Gastroesophageal sphincter (tissue), 4 donors: ENCODE data around the gene PGM3. TPM values are rescaled to one million over a fixed set of nuclear protein-coding genes. Genes with fewer than 3 reads are reported as not detected.

Experiments used
- ATAC-seq: fragments of 150-250 bp; one replicate; pipeline ENCODE4 v1.9.1; 2016; ENCODE audit warnings: mild to moderate bottlenecking, moderate library complexity
- H3K27ac ChIP-seq, 4 donors: fragments of 200-600 bp; sonication (generic) in 3 of 4; 1 replicate in 3 of 4; 2 replicates in 1 of 4; pipeline ENCODE4 v1.5.1; 2016 to 2019
- H3K27me3 ChIP-seq: fragments of 200-600 bp; sonication (generic); one replicate; pipeline ENCODE4 v1.5.1; 2019
- H3K36me3 ChIP-seq, 2 donors: fragments of 200-600 bp; sonication (generic); one replicate each; pipeline ENCODE4 v1.5.1; 2019; ENCODE audit warnings: control low read depth in 1 of 2
- H3K4me1 ChIP-seq, 3 donors: fragments of 200-600 bp; sonication (generic); 1 replicate in 2 of 3; 2 replicates in 1 of 3; pipeline ENCODE4 v1.5.1; 2016 to 2019; ENCODE audit warnings: control low read depth in 2 of 3
- H3K4me3 ChIP-seq, 2 donors: fragments of 200-600 bp; sonication (generic); one replicate each; pipeline ENCODE4 v1.5.1; 2019; ENCODE audit warnings: mild to moderate bottlenecking in 1 of 2, moderate library complexity in 1 of 2
- H3K9me3 ChIP-seq, 3 donors: fragments of 200-600 bp; sonication (generic); one replicate each; pipeline ENCODE4 v1.5.1; 2017 to 2019; ENCODE audit warnings: control low read depth in 2 of 3
- CTCF ChIP-seq, 4 experiments: fragments of 200-600 bp in 2 of 4; fragments of 450-650 bp in 2 of 4; sonication (generic) in 1 of 4; IDR thresholded peaks; one replicate each; pipeline ENCODE4 v1.5.1; 2017 to 2019; ENCODE audit warnings: antibody characterized with exemption in 4 of 4, mild to moderate bottlenecking in 2 of 4, moderate library complexity in 2 of 4
- EP300 ChIP-seq: sonication (generic); formaldehyde crosslinking; IDR thresholded peaks from one replicate; pipeline ENCODE4 v1.6.1; 2017; ENCODE audit warnings: antibody characterized with exemption, mild to moderate bottlenecking
- POLR2A ChIP-seq, 2 donors: fragments of 450-650 bp; IDR thresholded peaks; one replicate each; pipeline ENCODE4 v1.6.1; 2017; ENCODE audit warnings: antibody characterized with exemption in 2 of 2, mild to moderate bottlenecking in 2 of 2, moderate library complexity in 1 of 2
- POLR2AphosphoS5 ChIP-seq: sonication (generic); formaldehyde crosslinking; IDR thresholded peaks from one replicate; pipeline ENCODE4 v1.6.1; 2017; ENCODE audit warnings: antibody characterized with exemption
- WGBS, 2 donors: methylation state at CpG; one replicate each; pipeline ENCODE4 v1.1.5; 2018; ENCODE audit warnings: low coverage in 1 of 2; 5-methylcytosine and 5-hydroxymethylcytosine counted together
- total RNA-seq, 4 donors: library from RNA; depleted of rRNA; stranded (reverse); fragments of >200 nt; gene quantifications; one replicate each; pipeline ENCODE4 v1.1.0, GENCODE V29; 2016

PGM3 gene
- total RNA-seq, 4 donors from 2014 or later: 10.1 to 19.3 (median 13.1) TPM

GRCh38 chr6:83176246-83176645 lies 16.8 kb downstream of the PGM3 start:
- H3K36me3 ChIP-seq: peaks cover 3 to 95% of the 10 kb centered on the region in 2 donors
- TF ChIP-seq EP300 (no peak), POLR2AphosphoS5 (no peak), CTCF (IDR thresholded peaks at IDR 0.05) (no peak), POLR2A (IDR thresholded peaks at IDR 0.05) (no peak)
- peaks cover 0 to 5% (median 0%) of the 10 kb centered on the region in 3 donors for H3K4me1 ChIP-seq
- WGBS, 2 donors: 63 to 73% methylated on average over 4 of the region's 4 CpGs
- no peaks in the 10 kb centered on the region for H3K27me3 ChIP-seq
- ATAC-seq: no peak
- no peak overlapping the region for H3K27ac ChIP-seq
- no peaks in the 10 kb centered on the region for H3K9me3 ChIP-seq
- H3K4me3 ChIP-seq: no peak overlapping the region

DNA sequence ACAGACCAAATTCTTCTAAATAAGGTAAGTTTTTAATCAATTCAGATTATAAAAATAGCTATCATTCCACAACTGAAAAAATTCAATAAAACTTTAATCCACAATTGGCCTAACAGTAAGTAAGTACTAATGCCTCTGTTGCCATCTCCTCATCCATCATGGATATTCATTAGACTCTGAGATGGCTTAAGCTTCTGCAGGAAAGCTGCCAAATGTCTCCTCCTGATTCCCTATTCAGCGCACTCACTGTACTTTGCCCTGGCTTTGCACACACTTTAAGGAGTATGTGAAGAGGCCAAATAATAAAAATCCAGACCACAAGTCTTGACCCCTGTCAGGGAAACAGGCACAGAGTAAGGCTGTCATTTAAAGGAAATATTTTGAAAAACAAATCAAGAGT lies 23.6 kb downstream of the PGM3 start:
- TF ChIP-seq CTCF (IDR thresholded peaks at IDR 0.05) (no peak), EP300 (no peak), POLR2AphosphoS5 (no peak), POLR2A (IDR thresholded peaks at IDR 0.05) (no peak)
- no peak for ATAC-seq
- no peaks in the 10 kb centered on the region for H3K9me3 ChIP-seq
- H3K27ac ChIP-seq: no peak overlapping the region
- no peak overlapping the region for H3K4me3 ChIP-seq
- H3K27me3 ChIP-seq: no peaks in the 10 kb centered on the region
- H3K4me1 ChIP-seq: no peaks in the 10 kb centered on the region
- 27 to 33% methylated on average over 1 of the region's 1 CpG for WGBS, 2 donors
- H3K36me3 ChIP-seq: peaks cover 12 to 100% of the 10 kb centered on the region in 2 donors

DNA sequence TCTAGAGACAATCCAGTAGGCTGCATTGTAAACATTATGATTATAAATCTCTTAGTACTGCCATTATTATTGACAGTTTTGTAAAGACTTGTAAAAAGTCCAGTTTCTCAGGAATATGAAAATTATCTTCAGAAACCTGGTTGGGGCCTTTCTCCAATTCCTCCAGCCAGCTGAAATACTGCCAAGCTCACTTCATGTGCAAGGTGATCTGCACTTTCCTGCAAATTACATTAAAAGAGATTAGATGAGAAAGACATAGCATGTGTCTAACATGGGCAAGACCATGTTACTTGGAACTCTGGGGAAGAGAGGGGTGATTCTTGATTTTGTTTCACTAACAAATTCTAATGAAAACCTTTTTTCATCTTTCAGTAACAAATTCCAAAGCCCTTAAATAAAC lies 24.0 kb downstream of the PGM3 start:
- no peak for TF ChIP-seq EP300
- TF ChIP-seq CTCF (IDR thresholded peaks at IDR 0.05): no peak
- TF ChIP-seq POLR2AphosphoS5: no peak
- no peak for TF ChIP-seq POLR2A (IDR thresholded peaks at IDR 0.05)
- Histone ChIP-seq H3K4me3 (no peak overlapping the region), H3K36me3 (peaks cover 12 to 100% of the 10 kb centered on the region in 2 donors), H3K27ac (no peak overlapping the region), H3K27me3 (no peaks in the 10 kb centered on the region), H3K4me1 (no peaks in the 10 kb centered on the region), H3K9me3 (no peaks in the 10 kb centered on the region)
- ATAC-seq: no peak

DNA sequence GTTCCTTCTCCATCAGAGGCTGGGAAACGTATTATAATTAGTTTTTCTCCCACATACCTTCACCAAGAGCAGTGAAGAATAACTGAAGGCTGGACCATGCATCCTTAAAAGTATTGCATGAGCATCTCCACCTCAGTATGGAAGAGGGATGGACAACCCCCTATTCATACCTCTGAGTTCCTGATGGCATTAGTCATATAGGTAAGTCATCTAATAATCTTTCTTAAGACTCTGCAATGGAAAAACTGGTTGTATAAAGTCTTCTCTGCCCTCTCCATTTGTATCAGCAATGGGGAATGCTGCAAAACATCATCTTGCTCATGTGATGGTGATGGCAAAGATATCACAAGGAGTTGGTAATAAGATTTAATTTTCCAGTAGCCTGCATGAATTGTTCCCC lies 24.5 kb downstream of the PGM3 start:
- H3K9me3 ChIP-seq: no peaks in the 10 kb centered on the region
- H3K27me3 ChIP-seq: no peaks in the 10 kb centered on the region
- H3K36me3 ChIP-seq: peaks cover 12 to 100% of the 10 kb centered on the region in 2 donors
- H3K4me3 ChIP-seq: no peak overlapping the region
- TF ChIP-seq EP300: no peak
- TF ChIP-seq POLR2AphosphoS5: no peak
- TF ChIP-seq CTCF (IDR thresholded peaks at IDR 0.05): no peak
- no peak for TF ChIP-seq POLR2A (IDR thresholded peaks at IDR 0.05)
- WGBS, 2 donors: 90% methylated on average over 1 of the region's 1 CpG; no CpG with 5 or more reads in 1 of the 2 donors
- H3K4me1 ChIP-seq: no peaks in the 10 kb centered on the region
- ATAC-seq: no peak
- no peak overlapping the region for H3K27ac ChIP-seq

GRCh38 chr6:83167726-83168278 lies 25.3 kb downstream of the PGM3 start:
- WGBS, 2 donors: 81 to 87% methylated on average over 3 to 5 of the region's 5 CpGs
- TF ChIP-seq CTCF (IDR thresholded peaks at IDR 0.05) (no peak), EP300 (no peak), POLR2AphosphoS5 (no peak), POLR2A (IDR thresholded peaks at IDR 0.05) (no peak)
- Histone ChIP-seq H3K36me3 (peaks cover 10 to 100% of the 10 kb centered on the region in 2 donors), H3K4me3 (no peak overlapping the region), H3K27me3 (no peaks in the 10 kb centered on the region), H3K9me3 (no peaks in the 10 kb centered on the region), H3K4me1 (no peaks in the 10 kb centered on the region), H3K27ac (no peak overlapping the region)
- ATAC-seq: no peak
